Muscle of leg (tissue), 11 donors: ENCODE results near the gene SH3BP1. TPM values are rescaled to one million over a fixed set of nuclear protein-coding genes. Genes with fewer than 3 reads are reported as not detected.

ENCODE experiments used
- DNase-seq: peaks from one replicate; pipeline ENCODE4 v3.0.0; 2013
- H3K27ac ChIP-seq: one replicate; pipeline ENCODE4 v1.5.1; 2013; ENCODE audit warnings: mild to moderate bottlenecking, low read length, control low read depth
- H3K27me3 ChIP-seq: one replicate; pipeline ENCODE4 v1.6.1; 2013; ENCODE audit warnings: low read length; ENCODE audit not compliant: control insufficient read depth, insufficient read depth
- H3K36me3 ChIP-seq: one replicate; pipeline ENCODE4 v1.6.1; 2013; ENCODE audit warnings: low read length; ENCODE audit not compliant: control insufficient read depth, insufficient read depth
- H3K4me1 ChIP-seq: one replicate; pipeline ENCODE4 v1.6.1; 2013; ENCODE audit warnings: low read length; ENCODE audit not compliant: control insufficient read depth, insufficient read depth
- H3K4me3 ChIP-seq: one replicate; pipeline ENCODE4 v1.5.1; 2013; ENCODE audit warnings: low read length, control low read depth
- H3K9me3 ChIP-seq: replicated peaks from 2 replicates; pipeline ENCODE4 v1.6.1; 2013; ENCODE audit warnings: low read depth, low read length; ENCODE audit not compliant: control insufficient read depth
- WGBS: methylation state at CpG from one replicate; pipeline ENCODE4 v1.1.5; 2013; ENCODE audit warnings: missing lambda C conversion rate; ENCODE audit not compliant: insufficient coverage; 5-methylcytosine and 5-hydroxymethylcytosine counted together
- polyA plus RNA-seq, 8 donors: library from polyadenylated mRNA; unstranded; fragments of 120-200 nt; gene quantifications; one replicate each; pipeline versions ENCODE4 v1.2.1 to v1.2.3, GENCODE V29; 2013; ENCODE audit warnings: inconsistent platforms in 1 of 8, low replicate concordance in 1 of 8; ENCODE audit not compliant: insufficient read length in 8 of 8, insufficient read depth in 1 of 8
- total RNA-seq: library from RNA; stranded (reverse); fragments of 120-200 nt; gene quantifications from one replicate; pipeline ENCODE4 v1.2.4, GENCODE V29; 2013

The SH3BP1 gene
- total and polyA plus RNA-seq, 9 donors, result 5.2 to 13.7 (median 8.8) TPM

DNA sequence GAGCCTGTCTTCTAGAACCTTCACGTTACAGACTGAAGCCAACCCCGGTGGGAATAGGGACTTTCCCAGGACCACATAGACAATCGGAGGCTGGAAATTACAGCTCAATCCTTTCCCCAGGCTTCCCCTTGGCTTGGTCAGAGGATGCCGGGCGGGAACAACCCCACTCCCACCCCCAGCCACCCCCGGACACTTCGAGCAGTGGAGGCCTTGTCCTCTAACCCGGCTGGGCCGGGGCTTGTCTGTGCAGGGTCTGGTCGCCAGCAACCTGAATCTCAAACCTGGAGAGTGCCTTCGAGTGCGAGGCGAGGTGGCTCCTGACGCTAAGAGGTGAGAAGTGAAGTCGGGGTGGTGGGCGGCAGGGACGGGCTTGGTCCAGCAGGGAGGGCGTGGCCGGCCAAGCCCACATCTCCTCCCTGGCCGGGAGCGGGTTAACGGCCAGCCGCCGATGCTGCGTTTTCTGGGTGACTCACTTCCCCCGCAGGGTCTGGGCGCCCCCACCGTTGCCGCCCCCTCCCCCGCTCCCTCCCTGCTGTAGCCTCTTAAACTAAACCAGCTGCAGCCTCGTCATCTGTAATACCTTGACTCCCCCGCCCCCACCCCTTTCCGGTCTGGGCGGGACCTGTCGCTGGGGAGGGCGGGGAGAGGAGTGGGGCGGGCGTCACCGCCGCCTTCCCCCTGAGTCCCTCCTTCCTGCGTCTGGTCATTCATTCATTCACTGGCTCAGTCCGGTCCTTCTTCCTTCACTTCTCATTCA, 37.4 kb downstream of the SH3BP1 start:
- Histone ChIP-seq H3K36me3 (peaks cover 30% of the 10 kb centered on the region), H3K4me3 (peak overlapping the region; percentile 80), H3K27me3 (no peaks in the 10 kb centered on the region), H3K4me1 (peaks cover 65% of the 10 kb centered on the region), H3K9me3 (no peaks in the 10 kb centered on the region), H3K27ac (peak overlapping the region; percentile 99)
- peak; percentile 96 for DNase-seq
- WGBS, result under 1% methylated on average over 34 of the region's 42 CpGs

GRCh38 chr22:37677493-37677974, 38.1 kb downstream of the SH3BP1 start:
- WGBS, result 65% methylated on average over 6 of the region's 15 CpGs
- no peaks in the 10 kb centered on the region for H3K27me3 ChIP-seq
- H3K36me3 ChIP-seq, result peaks cover 30% of the 10 kb centered on the region
- H3K9me3 ChIP-seq, result no peaks in the 10 kb centered on the region
- DNase-seq, result no peak
- H3K4me1 ChIP-seq, result peaks cover 65% of the 10 kb centered on the region
- peak overlapping the region; percentile 99 for H3K27ac ChIP-seq
- peak overlapping the region; percentile 80 for H3K4me3 ChIP-seq

DNA sequence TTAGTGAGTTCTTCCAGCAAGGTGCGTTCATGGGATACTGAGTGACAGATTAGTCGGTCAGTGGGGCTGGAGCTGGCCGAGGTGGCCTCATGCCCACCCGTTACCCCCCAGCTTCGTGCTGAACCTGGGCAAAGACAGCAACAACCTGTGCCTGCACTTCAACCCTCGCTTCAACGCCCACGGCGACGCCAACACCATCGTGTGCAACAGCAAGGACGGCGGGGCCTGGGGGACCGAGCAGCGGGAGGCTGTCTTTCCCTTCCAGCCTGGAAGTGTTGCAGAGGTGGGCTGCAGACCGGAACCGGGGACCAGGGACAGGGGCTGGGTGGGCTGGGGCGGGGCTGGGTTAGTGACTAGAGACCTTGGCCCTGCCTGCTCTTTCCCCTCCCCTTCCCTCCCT, 38.9 kb downstream of the SH3BP1 start:
- H3K4me1 ChIP-seq, result peaks cover 59% of the 10 kb centered on the region
- 37% methylated on average over 15 of the region's 18 CpGs for WGBS
- DNase-seq, result no peak
- H3K27ac ChIP-seq, result peak overlapping the region; percentile 20
- H3K36me3 ChIP-seq, result peaks cover 30% of the 10 kb centered on the region
- H3K4me3 ChIP-seq, result no peak overlapping the region
- H3K9me3 ChIP-seq, result no peaks in the 10 kb centered on the region
- H3K27me3 ChIP-seq, result no peaks in the 10 kb centered on the region

DNA sequence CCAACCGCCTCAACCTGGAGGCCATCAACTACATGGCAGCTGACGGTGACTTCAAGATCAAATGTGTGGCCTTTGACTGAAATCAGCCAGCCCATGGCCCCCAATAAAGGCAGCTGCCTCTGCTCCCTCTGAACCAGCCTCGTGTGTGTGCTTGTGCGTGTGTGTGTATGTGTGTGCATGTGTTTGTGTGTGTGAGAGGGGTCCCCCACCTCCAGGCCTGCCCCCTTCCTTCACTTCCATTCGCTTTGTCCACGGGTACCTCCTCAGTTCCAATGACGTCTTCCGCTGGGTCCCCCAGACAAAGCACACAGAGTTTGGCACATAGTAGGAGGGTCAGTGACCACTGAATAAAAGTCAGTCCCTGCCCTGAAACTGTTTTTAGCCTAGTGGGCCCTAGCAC, 40.2 kb downstream of the SH3BP1 start:
- WGBS, result 96% methylated on average over 3 of the region's 8 CpGs
- peaks cover 47% of the 10 kb centered on the region for H3K4me1 ChIP-seq
- peaks cover 30% of the 10 kb centered on the region for H3K36me3 ChIP-seq
- no peaks in the 10 kb centered on the region for H3K9me3 ChIP-seq
- DNase-seq, result no peak
- no peaks in the 10 kb centered on the region for H3K27me3 ChIP-seq
- H3K4me3 ChIP-seq, result no peak overlapping the region
- H3K27ac ChIP-seq, result no peak overlapping the region

DNA sequence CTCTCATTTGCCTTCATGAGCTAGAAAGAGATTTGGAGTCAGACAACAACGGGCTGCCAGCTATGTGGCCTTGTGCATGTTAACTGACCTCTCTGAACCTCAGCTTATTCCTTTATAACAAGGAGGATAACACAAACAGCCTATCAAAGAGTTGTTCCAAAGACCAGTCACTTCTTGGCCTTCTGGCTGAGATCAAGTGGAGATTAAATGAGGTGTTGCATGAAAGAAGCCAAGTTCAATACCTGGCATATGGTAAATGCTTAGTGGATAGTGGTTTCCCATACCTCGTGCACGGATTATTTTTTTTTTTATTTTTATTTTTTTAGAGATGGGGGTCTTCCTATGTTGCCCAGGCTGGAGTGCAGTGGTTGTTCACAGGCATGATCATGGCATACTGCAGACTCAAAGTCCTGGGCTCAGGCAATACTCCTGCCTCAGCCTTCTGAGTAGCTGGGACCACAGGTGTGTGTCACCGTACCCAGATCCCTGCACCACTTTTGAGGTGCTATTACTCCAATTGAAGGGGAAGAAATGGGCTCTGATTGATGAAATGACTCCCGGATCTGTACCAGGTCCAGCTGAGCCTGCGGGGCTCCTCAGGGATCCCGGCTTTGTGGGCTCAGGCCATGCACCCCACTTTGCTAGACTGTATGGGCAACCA, 40.9 kb downstream of the SH3BP1 start:
- H3K27me3 ChIP-seq, result no peaks in the 10 kb centered on the region
- H3K36me3 ChIP-seq, result peaks cover 30% of the 10 kb centered on the region
- WGBS, result 75% methylated on average over 1 of the region's 7 CpGs
- peaks cover 41% of the 10 kb centered on the region for H3K4me1 ChIP-seq
- H3K4me3 ChIP-seq, result no peak overlapping the region
- no peak overlapping the region for H3K27ac ChIP-seq
- no peaks in the 10 kb centered on the region for H3K9me3 ChIP-seq
- DNase-seq, result no peak

DNA sequence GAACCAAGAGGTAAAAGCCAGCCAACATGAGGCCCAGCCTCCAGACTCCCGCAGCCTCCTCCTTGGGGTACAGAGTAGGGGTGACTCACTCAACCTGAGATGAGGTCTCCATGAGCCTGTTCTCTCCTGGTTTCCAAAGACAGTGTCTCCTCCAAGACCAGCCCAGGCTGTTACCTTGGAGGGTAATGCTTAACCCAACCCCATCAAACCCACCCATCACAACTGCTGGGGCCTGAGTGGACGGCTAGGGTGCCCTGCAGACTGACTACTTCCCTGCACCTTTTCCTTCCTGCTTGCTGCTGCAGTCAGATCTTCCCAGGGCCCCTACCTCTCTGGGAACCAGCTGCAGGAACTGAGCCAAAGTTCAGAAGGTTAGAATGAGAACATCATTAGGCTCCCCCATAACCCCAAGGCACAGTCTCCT, 41.5 kb downstream of the SH3BP1 start:
- no peak for DNase-seq
- H3K4me3 ChIP-seq, result no peak overlapping the region

DNA sequence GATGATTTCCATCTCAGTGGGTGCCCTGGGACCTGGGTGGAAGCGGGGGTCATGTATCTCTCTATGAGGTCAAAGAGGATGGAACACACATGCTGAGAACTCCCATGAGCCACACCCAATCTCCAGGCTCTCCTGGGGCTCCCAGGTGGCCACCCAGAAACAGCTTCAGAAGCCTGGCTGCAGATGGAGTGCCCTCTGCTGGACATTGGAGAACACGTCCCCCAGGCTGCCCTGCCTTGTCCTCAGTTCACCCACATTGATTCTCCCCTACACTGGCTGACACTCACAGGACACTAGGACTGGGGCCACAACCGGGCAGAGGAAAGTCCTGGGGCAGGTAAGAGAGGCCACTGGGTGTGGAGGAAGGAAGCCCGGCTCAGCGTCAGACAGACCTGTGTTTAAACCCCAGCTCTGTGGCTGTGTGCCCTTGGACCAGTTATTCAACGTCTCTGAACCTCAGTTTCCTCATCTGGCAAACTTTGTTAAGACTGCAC, 42.1 kb downstream of the SH3BP1 start:
- no peak overlapping the region for H3K27ac ChIP-seq
- H3K4me1 ChIP-seq, result peaks cover 33% of the 10 kb centered on the region
- 36% methylated on average over 3 of the region's 6 CpGs for WGBS
- H3K36me3 ChIP-seq, result peaks cover 30% of the 10 kb centered on the region
- H3K27me3 ChIP-seq, result no peaks in the 10 kb centered on the region
- peak; percentile 79 for DNase-seq
- no peaks in the 10 kb centered on the region for H3K9me3 ChIP-seq
- no peak overlapping the region for H3K4me3 ChIP-seq

More for the DNA sequence above, 41.5 kb downstream of the SH3BP1 start:
- peak overlapping the region; percentile 15 for H3K27ac ChIP-seq
- peaks cover 30% of the 10 kb centered on the region for H3K36me3 ChIP-seq
- H3K4me1 ChIP-seq, result peaks cover 39% of the 10 kb centered on the region
- H3K27me3 ChIP-seq, result no peaks in the 10 kb centered on the region
- H3K9me3 ChIP-seq, result no peaks in the 10 kb centered on the region
- 11% methylated on average over 1 of the region's 2 CpGs for WGBS

GRCh38 chr22:37684803-37685615, 45.5 kb downstream of the SH3BP1 start:
- Histone ChIP-seq H3K36me3 (peaks cover 24% of the 10 kb centered on the region), H3K4me3 (no peak overlapping the region), H3K9me3 (no peaks in the 10 kb centered on the region), H3K27me3 (no peaks in the 10 kb centered on the region), H3K4me1 (peaks cover 25% of the 10 kb centered on the region), H3K27ac (no peak overlapping the region)
- no peak for DNase-seq
- 79% methylated on average over 7 of the region's 16 CpGs for WGBS

DNA sequence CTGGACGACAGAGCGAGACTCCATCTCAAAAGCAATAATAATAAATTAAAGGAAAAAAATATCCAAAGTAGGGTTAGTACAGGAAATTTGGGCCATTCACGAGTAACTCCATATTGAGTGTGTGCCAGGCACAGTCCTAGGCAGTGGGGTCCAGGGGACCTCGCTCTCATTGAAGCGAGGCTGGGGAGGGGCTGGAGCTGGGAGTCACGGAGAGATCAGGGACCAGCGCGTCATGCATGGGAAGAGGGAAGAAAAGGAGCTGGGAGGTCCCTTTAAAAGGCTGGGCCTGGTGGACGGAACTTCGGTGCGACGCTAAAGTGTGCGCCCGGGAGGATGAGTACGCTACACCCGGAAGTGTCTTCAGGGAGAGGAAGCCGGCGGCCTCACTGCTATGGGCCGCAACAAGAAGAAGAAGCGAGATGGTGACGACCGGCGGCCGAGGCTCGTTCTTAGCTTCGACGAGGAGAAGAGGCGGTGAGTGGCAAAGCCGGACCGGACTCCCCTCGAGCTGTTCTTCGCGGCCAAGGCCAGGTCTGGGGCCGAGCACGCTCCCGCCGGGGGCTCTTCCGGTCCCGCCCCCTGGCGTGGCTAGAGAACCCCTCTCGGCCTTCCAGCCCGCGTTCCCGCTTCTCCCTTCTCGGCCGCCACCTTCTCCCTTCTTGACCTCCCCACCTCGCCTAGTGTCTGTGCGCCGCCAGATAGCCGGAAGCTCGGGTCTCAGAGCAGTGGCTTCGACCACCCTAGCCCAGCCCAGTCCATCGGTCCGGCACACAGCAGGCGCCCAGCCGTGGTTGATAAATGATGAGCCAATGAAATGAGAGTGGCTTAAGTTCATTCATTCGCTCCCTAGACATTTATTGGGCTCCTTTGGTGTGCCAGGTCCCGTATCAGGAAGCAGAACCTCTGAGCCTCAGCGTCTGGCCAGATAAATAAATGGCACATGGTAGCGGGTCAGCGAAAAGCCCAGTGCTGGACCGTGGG, 46.8 kb downstream of the SH3BP1 start, which contains the start of gene NOL12:
Gene NOL12, plus strand, starts transcription at position 342 of the 981 bp plus-strand sequence. Its CDS starts 50 bp downstream, at position 392.
- H3K9me3 ChIP-seq, result no peaks in the 10 kb centered on the region
- H3K36me3 ChIP-seq, result peaks cover 27% of the 10 kb centered on the region
- peak within 1 kb of the TSS; percentile 82 for H3K4me3 ChIP-seq
- H3K4me1 ChIP-seq, result peaks cover 16% of the 10 kb centered on the region
- peak within 1 kb of the TSS; percentile 71 for H3K27ac ChIP-seq
- H3K27me3 ChIP-seq, result no peaks in the 10 kb centered on the region
- DNase-seq, result peak; percentile 95
- under 1% methylated on average over 53 of the region's 62 CpGs for WGBS
